GM13976 (cell line): Measurements from ENCODE around the gene RAB11FIP4.

ENCODE experiments used
- DNase-seq: peaks from one replicate; pipeline ENCODE4 v3.0.0; 2012; ENCODE audit warnings: low spot score
- in situ Hi-C: fragments of 300-500 bp; cut with MboI; formaldehyde crosslinking; loops from one replicate; pipeline ENCODE4 v1.12.0; 2022; ENCODE audit warnings: low sequenced_read_pairs, mixed read lengths, inconsistent platforms; ENCODE audit not compliant: unreplicated experiment
- TF ChIP-seq, protein P1 (sequence below): IDR thresholded peaks from 2 replicates; pipeline ENCODE4 v1.5.1; 2012; ENCODE audit warnings: borderline replicate concordance, mild to moderate bottlenecking; ENCODE audit not compliant: insufficient read depth; ENCODE audit errors: extremely low read depth, missing control alignments, control extremely low read depth

The RAB11FIP4 gene

DNA sequence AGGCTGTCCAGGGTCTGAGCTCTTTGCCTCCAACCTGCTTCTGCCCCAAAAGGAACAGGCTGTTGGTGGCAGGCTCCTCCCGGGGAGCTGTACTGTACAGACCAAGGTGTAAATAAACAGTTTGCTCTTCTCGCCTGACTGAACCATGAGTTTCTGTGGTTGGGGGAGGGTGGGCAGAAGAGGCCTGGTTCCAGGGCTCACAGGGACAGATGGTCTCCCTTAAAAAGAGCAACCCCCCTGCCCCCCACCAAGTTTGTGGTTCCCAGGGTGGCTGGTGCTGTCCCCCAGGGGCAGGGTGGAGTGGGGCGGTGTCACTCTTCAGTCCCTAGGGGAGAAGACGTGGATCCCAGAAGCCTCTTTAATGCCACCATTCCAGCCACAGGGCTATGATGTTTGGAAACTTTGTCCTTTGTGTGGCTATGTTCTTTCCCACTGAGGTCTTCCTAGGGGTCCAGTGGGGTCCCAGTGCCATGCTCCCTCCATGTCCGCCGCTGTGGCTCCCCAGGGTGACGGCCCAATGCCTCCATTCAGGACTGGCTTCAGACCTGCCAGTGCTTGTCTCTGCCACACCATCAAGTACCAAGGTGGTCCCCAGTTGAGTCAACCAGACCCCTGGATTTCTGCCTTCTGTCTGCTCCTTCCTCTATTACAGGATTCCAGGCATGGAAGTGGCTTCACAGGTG lies 146.7 kb downstream of the RAB11FIP4 start:
- in situ Hi-C loops = no loop called here
- TF ChIP-seq, protein P1, sequence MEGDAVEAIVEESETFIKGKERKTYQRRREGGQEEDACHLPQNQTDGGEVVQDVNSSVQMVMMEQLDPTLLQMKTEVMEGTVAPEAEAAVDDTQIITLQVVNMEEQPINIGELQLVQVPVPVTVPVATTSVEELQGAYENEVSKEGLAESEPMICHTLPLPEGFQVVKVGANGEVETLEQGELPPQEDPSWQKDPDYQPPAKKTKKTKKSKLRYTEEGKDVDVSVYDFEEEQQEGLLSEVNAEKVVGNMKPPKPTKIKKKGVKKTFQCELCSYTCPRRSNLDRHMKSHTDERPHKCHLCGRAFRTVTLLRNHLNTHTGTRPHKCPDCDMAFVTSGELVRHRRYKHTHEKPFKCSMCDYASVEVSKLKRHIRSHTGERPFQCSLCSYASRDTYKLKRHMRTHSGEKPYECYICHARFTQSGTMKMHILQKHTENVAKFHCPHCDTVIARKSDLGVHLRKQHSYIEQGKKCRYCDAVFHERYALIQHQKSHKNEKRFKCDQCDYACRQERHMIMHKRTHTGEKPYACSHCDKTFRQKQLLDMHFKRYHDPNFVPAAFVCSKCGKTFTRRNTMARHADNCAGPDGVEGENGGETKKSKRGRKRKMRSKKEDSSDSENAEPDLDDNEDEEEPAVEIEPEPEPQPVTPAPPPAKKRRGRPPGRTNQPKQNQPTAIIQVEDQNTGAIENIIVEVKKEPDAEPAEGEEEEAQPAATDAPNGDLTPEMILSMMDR = no peak
- DNase-seq = peak; percentile 69

DNA sequence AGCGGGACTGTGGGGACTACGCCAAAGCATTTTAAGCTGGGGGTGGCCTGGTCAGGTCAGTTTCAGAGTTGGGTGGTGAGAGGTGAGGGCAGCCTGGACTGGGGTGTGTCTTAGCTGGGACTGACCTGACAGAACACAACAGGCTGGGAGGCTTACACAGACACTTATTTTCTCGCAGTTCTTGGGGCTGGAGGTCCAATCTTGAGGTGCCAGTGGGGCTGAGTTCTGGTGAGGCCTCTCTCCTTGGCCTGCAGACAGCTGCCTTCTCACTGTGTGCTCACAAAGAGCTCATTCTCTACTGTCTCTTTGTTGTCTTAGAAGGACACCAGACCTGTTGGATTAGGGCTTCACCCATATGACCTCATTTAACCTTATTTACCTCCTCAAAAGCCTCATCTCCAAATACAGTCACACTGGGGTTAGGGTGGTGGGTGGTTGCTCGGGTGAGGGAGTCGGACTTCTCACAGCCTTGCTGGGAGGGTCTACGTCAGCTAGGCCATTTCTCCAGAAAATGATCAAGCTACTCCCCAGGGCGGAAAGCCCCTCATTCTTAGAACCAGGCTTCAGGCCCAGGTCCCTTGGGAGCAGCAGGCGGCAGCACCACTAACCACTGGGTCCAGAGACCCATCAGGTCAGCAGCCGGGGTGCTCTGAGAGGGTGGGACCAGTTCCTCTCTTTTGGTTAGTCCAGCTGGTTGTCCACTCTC lies 149.3 kb downstream of the RAB11FIP4 start:
- DNase-seq = no peak
- TF ChIP-seq, protein P1 = no peak
- in situ Hi-C loops = no loop called here

DNA sequence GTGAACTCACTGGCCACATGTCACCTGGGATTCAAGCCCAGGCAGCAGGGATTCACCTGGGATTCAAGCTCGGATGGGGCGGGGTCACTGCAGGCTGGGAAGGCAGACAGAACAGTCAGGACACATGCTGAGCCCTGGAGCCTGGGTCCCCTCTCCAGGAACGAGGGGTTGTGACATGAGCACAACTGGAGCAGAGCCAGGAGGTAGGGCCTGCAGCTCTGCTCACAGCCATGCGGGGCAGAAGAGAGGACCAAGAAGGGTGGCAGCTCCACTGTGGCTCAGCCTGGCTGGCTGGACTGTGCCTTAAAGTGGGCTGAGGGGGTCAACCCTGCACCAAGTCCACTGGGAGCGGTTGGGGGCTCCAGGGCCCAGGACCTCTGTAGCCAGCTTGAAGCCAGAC lies 150.1 kb downstream of the RAB11FIP4 start:
- in situ Hi-C loops = no loop called here
- DNase-seq = no peak

DNA sequence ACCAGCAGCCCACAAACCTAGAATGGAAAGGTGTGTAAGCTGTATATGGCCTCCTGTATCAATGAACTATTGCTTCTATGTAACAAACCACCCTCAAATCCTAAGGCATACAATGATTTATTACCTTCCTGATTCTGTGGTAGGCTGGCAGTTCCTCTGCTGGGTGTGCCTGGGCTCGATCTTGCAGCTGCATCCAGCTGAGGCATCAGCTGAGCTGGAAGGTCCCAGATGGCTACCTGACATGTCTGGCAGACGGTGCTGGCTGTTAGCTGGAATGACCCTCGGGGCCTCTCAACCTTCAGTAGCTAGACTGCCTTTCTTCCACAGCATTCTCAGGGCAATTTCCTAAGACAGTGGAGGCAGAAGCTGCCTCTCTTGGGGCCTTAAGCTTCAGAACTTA lies 152.7 kb downstream of the RAB11FIP4 start:
- TF ChIP-seq, protein P1 = no peak
- in situ Hi-C loops = no loop called here
- no peak for DNase-seq

More for the DNA sequence above, 150.1 kb downstream of the RAB11FIP4 start:
- TF ChIP-seq, protein P1 = no peak

DNA sequence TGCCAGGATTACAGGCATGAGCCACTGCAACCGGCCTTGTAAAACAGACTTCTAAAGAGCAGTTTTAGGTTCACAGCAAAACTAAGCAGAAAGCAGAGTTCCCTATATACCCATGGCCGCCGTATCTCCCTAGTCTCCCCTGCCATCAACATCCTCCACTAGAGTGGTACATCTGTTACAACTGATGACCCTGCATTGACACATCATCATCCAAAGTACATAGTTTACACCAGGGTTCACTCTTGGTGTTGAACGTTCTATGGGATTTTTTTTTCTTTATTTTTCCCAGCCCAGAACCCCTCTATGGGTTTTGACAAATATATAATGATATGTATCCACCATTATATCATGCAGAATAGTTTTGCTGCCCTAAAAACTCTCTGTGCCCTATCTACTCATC lies 155.2 kb downstream of the RAB11FIP4 start:
- TF ChIP-seq, protein P1 = no peak
- in situ Hi-C loops = no loop called here
- DNase-seq = no peak

DNA sequence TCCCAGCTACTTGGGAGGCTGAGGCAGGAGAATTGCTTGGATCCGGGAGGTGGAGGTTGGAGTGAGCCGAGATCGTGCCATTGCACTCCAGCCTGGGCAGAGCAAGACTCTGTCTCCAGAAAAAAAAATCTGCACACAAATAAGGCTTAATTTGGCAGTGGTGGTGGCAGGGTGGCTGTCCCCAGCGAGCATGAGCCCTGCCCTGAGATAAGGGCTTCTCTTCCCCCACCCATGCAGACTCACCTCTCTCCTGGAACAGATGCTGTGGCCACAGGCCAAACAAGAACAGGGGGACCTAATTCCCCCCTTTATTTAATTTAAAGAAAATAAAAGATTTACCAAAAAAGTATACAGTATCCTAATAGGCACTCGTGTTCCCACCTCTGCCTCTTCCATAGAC lies 157.2 kb downstream of the RAB11FIP4 start:
- TF ChIP-seq, protein P1 = no peak
- in situ Hi-C loops = no loop called here
- no peak for DNase-seq
